ENCODE measurements around the gene MTCP1. TPM values are rescaled to one million over a fixed set of nuclear protein-coding genes. Genes with fewer than 3 reads are reported as not detected.

Gene MTCP1
- total and polyA plus RNA-seq, 10 of the 15 experiments (the other 5 are each of a cell fraction or from before 2014, with no cell fraction given): 16.6 to 74.0 (median 30.9) TPM

DNA sequence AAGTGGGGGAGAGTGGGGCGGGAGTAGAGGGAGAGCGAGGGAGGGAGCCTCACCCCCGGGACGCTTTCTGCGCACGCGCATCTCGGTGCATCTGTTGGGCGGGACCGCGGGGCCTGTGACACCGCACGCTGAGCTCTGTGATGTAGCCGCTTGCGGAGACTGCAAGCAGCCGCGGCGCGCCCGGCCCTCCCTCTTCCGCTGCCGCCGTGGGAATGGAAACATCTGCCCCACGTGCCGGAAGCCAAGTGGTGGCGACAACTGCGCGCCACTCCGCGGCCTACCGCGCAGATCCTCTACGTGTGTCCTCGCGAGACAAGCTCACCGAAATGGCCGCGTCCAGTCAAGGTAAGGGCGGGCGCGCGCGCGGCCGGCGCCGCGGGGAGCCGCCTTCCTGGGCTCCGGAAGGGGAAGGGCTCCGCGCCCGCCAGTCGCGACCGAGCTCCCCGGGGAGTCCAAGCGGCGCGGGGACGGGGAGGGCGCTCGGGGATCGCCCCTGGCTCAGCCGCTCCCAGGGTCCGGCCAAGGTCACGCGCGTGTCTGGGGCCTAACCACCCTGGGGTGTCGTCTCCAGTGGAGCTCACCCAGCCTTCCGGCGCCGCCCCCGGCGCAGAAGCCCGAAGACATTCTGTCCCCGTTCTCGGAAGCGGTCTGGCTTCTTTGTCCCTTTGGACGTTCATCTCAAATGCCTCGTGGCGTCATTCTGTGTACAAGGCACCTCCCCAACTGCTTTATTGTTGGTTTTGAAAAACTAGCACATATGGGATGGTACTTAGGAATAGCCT lies 44.0 kb downstream of the MTCP1 start, which contains the start of gene FUNDC2 (continued):
- peak; percentile 26; the same call in 1 of the 2 replicates for TF ChIP-seq NRF1 (conservative IDR thresholded peaks at IDR 0.05; ENCODE audit: low read depth, low read length)
- TF ChIP-seq ATF2 (IDR thresholded peaks at IDR 0.05; ENCODE audit: low read length): no peak
- TF ChIP-seq ZNF24 (IDR thresholded peaks at IDR 0.05): no peak
- no peak for TF ChIP-seq ZNF217 (IDR thresholded peaks at IDR 0.05)
- TF ChIP-seq SMAD1 (IDR thresholded peaks at IDR 0.05; ENCODE audit: low read depth, partially characterized antibody): no peak
- peak; percentile 64; the same call in 1 of the 2 replicates for TF ChIP-seq RAD51 (IDR thresholded peaks at IDR 0.05)
- no peak for TF ChIP-seq FOXK2 (IDR thresholded peaks at IDR 0.05)
- TF ChIP-seq, protein P1, sequence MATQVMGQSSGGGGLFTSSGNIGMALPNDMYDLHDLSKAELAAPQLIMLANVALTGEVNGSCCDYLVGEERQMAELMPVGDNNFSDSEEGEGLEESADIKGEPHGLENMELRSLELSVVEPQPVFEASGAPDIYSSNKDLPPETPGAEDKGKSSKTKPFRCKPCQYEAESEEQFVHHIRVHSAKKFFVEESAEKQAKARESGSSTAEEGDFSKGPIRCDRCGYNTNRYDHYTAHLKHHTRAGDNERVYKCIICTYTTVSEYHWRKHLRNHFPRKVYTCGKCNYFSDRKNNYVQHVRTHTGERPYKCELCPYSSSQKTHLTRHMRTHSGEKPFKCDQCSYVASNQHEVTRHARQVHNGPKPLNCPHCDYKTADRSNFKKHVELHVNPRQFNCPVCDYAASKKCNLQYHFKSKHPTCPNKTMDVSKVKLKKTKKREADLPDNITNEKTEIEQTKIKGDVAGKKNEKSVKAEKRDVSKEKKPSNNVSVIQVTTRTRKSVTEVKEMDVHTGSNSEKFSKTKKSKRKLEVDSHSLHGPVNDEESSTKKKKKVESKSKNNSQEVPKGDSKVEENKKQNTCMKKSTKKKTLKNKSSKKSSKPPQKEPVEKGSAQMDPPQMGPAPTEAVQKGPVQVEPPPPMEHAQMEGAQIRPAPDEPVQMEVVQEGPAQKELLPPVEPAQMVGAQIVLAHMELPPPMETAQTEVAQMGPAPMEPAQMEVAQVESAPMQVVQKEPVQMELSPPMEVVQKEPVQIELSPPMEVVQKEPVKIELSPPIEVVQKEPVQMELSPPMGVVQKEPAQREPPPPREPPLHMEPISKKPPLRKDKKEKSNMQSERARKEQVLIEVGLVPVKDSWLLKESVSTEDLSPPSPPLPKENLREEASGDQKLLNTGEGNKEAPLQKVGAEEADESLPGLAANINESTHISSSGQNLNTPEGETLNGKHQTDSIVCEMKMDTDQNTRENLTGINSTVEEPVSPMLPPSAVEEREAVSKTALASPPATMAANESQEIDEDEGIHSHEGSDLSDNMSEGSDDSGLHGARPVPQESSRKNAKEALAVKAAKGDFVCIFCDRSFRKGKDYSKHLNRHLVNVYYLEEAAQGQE (IDR thresholded peaks at IDR 0.05; ENCODE audit: low read depth, low read length): no peak
- no peak for TF ChIP-seq CEBPZ (IDR thresholded peaks at IDR 0.05; ENCODE audit: low read depth, low read length)
- no peak for TF ChIP-seq EP300 (IDR thresholded peaks at IDR 0.05; ENCODE audit: borderline replicate concordance in 1 of 2, control insufficient read depth in 1 of 2, low read depth in 2 of 2, low read length in 2 of 2)
- peak; percentile 60 for TF ChIP-seq RELA (IDR thresholded peaks at IDR 0.05; ENCODE audit: borderline replicate concordance, partially characterized antibody)
- peak; percentile 82 for TF ChIP-seq POLR2AphosphoS5 (IDR thresholded peaks at IDR 0.05; ENCODE audit: low read length)
- TF ChIP-seq NFYB (IDR thresholded peaks at IDR 0.05; ENCODE audit: insufficient read depth, low read depth, low read length): no peak
- TF ChIP-seq CBX5 (IDR thresholded peaks at IDR 0.05; ENCODE audit: low read depth): no peak
- TF ChIP-seq RBBP5 (conservative IDR thresholded peaks at IDR 0.05): no peak
- peak; percentile 72; the same call in 1 of the 2 replicates for TF ChIP-seq ZNF207 (IDR thresholded peaks at IDR 0.05; ENCODE audit: borderline replicate concordance)
- TF ChIP-seq MTA2 (IDR thresholded peaks at IDR 0.05; ENCODE audit: low read depth): no peak
- no peak for TF ChIP-seq ZZZ3 (IDR thresholded peaks at IDR 0.05; ENCODE audit: control insufficient read depth, insufficient read length, low read depth)
- TF ChIP-seq KLF5 (IDR thresholded peaks at IDR 0.05; ENCODE audit: partially characterized antibody): peak; percentile 76
- no peak for TF ChIP-seq EED (IDR thresholded peaks at IDR 0.05; ENCODE audit: low read depth)
- TF ChIP-seq KDM1A (IDR thresholded peaks at IDR 0.05; ENCODE audit: borderline replicate concordance): no peak
- TF ChIP-seq EGR1 (IDR thresholded peaks at IDR 0.05; ENCODE audit: borderline replicate concordance in 1 of 2, low read depth in 2 of 2, low read length in 2 of 2): no peak
- TF ChIP-seq ESRRA (IDR thresholded peaks at IDR 0.05; ENCODE audit: low read length): peak; percentile 71; the same call in 1 of the 2 replicates

All from GM12878 (cell line).